ENCODE measurements around the gene TTF2.
"Not testable (repeated sequence)": the region's sequence is repeated elsewhere in the genome, so short reads cannot be mapped to it uniquely, and the experiment has no call there.

TTF2 gene

GRCh38 chr1:117147856-117148588 lies 87.9 kb downstream of the TTF2 start:
- H3K9me3 Mint-ChIP-seq, result peaks cover 5% of the 10 kb centered on the region
- peaks cover 12% of the 10 kb centered on the region for H3K27me3 Mint-ChIP-seq (ENCODE audit: low read depth)
- H3K4me1 Mint-ChIP-seq (ENCODE audit: low read depth), result no peaks in the 10 kb centered on the region

GRCh38 chr1:117150316-117150715 lies 90.2 kb downstream of the TTF2 start:
- no peak for DNase-seq (ENCODE audit: low spot score)
- Mint-ChIP-seq H3K27ac (no peak overlapping the region), H3K9me3 (peaks cover 5% of the 10 kb centered on the region), H3K27me3 (ENCODE audit: low read depth) (peaks cover 16% of the 10 kb centered on the region), H3K36me3 (ENCODE audit: low read depth) (no peaks in the 10 kb centered on the region), H3K4me1 (ENCODE audit: low read depth) (no peaks in the 10 kb centered on the region), H3K4me3 (no peak overlapping the region)

More at GRCh38 chr1:117147856-117148588, 87.9 kb downstream of the TTF2 start:
- Mint-ChIP-seq H3K4me3 (no peak overlapping the region), H3K36me3 (ENCODE audit: low read depth) (no peaks in the 10 kb centered on the region), H3K27ac (no peak overlapping the region)
- DNase-seq (ENCODE audit: low spot score), result no peak

- not testable (repeated sequence) for H3K36me3 Mint-ChIP-seq (ENCODE audit: low read depth); H3K4me3 Mint-ChIP-seq; H3K9me3 Mint-ChIP-seq; DNase-seq (ENCODE audit: low spot score); H3K27ac Mint-ChIP-seq; H3K4me1 Mint-ChIP-seq (ENCODE audit: low read depth)
- peaks cover 14% of the 10 kb centered on the region for H3K27me3 Mint-ChIP-seq (ENCODE audit: low read depth)
These were observed 91.2 kb downstream of the TTF2 start for GRCh38 chr1:117151305-117151704.

Data from T-helper 2 cell treated with Interferon-gamma antibody and Interleukin-4, amounts not matched to agents 5 μg/mL and 100 μg/mL, for 36 hours (primary cell).